Activated naive CD4-positive, alpha-beta T cell treated with Interleukin-2 at 50 U/mL for 16 hours (primary cell): ENCODE measurements around the gene FAM131A.

Experiments used
- DNase-seq: peaks from one replicate; pipeline ENCODE4 v3.0.0-alpha.2; 2020

The FAM131A gene

DNA sequence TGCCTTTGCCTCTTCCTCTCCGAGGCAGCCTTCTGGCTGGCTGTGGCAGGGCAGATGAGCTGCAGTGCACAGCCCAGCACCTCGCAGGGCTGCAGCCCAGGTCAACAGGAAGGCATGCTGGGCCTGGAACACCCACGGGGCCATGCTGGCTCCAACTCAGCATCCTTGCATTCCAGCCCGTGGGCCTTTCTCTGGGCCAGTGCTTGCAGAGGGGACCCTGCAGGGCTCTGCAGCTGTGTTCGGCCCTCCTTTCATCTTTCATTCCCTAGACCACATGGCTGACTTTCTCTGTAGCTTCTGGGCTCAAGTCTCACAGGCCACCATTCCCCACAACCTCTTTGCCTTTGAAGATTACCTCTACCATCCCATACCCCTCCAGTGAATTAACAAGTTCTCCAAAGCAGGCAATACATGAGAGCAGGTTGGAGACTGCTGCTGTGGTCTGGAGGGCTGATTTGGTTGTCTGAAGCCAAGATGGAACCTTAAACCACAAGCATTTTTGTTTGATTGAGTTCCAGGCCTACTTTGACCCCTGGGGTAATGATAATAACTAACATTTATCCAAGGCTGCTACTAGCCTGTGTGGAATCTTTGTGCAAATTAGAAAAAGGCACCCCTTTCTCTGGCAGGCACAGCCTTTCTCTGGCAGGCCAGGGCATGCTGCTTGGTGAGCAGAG is 5.9 kb downstream of the FAM131A start:
- no peak for DNase-seq

DNA sequence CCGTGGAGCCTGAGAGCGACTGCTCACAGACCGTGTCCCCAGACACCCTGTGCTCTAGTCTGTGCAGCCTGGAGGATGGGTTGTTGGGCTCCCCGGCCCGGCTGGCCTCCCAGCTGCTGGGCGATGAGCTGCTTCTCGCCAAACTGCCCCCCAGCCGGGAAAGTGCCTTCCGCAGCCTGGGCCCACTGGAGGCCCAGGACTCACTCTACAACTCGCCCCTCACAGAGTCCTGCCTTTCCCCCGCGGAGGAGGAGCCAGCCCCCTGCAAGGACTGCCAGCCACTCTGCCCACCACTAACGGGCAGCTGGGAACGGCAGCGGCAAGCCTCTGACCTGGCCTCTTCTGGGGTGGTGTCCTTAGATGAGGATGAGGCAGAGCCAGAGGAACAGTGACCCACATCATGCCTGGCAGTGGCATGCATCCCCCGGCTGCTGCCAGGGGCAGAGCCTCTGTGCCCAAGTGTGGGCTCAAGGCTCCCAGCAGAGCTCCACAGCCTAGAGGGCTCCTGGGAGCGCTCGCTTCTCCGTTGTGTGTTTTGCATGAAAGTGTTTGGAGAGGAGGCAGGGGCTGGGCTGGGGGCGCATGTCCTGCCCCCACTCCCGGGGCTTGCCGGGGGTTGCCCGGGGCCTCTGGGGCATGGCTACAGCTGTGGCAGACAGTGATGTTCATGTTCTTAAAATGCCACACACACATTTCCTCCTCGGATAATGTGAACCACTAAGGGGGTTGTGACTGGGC is 7.3 kb downstream of the FAM131A start:
- DNase-seq = no peak

DNA sequence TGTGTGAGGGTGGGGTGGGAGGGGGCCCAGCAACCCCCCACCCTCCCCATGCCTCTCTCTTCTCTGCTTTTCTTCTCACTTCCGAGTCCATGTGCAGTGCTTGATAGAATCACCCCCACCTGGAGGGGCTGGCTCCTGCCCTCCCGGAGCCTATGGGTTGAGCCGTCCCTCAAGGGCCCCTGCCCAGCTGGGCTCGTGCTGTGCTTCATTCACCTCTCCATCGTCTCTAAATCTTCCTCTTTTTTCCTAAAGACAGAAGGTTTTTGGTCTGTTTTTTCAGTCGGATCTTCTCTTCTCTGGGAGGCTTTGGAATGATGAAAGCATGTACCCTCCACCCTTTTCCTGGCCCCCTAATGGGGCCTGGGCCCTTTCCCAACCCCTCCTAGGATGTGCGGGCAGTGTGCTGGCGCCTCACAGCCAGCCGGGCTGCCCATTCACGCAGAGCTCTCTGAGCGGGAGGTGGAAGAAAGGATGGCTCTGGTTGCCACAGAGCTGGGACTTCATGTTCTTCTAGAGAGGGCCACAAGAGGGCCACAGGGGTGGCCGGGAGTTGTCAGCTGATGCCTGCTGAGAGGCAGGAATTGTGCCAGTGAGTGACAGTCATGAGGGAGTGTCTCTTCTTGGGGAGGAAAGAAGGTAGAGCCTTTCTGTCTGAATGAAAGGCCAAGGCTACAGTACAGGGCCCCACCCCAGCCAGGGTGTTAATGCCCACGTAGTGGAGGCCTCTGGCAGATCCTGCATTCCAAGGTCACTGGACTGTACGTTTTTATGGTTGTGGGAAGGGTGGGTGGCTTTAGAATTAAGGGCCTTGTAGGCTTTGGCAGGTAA is 8.1 kb downstream of the FAM131A start:
- DNase-seq = no peak

DNA sequence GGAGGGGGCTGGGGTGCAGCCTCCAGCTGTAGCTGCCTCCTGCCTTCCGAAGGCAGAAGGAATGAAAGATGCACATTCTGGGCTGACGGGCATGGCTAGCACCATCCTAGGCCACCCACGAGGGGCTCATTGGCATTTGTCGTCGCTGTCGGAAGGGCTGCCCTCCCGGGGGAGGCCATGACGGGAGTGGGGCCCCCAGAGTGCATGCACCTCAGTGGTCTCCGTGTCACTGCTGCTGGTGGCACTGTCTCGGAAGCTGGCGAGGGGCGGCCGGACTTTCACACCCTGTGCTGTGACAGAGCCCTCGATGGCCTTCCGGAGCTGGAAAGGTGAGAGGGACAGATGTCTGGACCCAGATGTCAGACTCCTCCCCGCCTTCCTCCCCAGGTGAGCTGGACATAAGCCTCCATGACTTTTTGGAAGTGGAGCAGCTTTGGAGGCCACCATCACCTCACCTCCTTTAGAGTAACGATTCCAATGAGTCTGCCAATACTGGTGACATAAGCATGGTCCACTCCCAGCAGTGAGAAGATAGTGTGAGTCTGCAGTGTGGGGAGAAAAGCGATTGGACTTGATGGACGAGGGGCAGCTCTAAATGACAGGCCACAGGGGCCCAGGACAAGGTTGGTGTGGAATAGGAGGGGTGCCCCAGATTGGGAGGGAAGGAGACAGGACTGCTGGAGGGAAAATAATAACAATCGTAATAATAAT is 9.2 kb downstream of the FAM131A start:
- no peak for DNase-seq

DNA sequence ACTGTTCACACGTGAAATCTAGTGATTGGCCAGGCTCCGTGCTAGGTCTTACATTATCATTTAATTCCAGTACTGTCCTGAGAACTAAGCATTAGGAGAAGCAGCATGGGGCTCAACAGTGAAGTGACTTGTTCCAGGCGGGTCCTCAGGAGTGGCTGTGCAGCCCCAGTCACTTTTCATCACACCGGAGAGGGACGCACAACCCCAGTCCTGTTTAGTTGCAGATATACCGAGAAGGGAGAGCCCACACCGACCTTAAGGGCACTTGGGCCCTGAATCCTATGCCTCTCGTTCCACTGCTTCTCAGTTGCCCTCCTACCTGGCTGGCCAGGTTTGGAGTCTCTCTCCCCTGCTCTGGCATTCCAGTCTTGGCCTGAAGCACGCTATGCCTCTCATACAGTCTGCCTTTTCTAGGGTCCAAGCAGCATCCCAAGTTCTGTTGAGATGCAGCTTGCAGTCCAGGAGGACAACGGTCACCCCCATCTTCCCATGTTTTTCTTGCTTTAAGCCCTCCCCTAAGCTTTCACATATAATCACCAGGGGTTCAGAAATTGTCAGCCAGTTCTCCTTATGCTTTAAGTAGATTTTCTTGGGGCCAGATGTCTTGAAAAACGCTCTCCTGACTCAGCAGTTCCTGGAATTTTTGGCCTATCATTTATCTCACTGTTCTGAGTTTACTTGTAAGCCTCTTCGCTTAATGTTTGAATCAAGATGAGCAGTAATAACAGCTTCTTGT is 10.1 kb downstream of the FAM131A start:
- no peak for DNase-seq

DNA sequence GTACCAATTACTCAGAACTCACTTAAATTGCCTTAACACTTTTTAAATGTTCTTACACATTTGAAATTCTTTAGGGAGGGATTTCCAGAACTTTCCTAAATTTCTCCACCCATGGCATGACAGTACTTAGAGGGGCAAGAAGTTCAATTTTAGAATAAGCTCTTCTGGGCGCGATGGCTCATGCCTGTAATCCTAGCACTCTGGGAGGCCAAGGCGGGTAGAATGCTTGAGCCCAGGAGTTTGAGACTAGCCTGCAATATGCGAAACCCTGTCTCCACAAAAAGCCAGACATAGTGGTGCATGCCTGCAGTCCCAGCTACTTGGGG is 10.6 kb downstream of the FAM131A start:
- DNase-seq = no peak

DNA sequence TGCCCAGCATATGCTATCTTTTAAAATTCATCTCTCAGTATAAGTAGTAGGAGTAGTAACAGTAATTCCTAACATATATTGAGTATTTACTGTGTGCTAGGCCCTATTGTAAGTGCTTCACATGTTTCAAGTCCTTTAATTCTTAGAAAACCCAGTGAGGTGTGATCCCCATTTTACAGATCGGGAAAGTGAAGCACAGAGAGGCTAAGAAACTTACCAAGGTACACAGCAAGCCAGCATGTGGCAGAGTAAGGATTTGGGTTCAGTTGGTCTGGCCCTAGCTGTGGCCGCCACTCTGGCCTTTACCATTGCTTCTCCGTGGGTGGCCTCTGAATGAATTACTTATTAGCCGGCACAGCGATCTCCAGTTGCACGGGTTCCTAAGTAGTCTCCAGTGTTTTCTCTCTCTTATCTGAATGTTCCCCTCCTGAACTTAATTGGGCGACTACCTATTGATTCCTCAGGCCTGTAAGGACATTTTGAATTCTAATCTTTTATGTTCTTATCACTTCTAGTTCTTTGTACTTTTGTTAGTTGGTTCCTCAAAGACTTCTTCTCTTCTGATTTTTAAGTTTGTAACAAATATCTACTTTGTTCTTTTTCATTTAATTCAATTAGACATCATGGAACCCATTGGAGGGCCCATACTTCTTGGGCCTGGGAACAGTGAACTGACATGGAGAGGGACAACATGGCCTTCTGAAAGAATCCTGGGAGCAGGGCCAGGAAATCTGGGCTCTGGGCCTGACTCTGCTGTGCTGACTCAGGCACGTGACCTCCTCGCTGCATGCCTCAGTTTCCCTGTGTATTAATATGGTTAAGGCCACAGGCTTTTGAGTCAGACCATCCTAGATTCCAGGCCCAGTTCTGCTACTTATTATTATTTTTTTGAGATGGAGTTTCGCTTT is 12.4 kb downstream of the FAM131A start:
- no peak for DNase-seq

DNA sequence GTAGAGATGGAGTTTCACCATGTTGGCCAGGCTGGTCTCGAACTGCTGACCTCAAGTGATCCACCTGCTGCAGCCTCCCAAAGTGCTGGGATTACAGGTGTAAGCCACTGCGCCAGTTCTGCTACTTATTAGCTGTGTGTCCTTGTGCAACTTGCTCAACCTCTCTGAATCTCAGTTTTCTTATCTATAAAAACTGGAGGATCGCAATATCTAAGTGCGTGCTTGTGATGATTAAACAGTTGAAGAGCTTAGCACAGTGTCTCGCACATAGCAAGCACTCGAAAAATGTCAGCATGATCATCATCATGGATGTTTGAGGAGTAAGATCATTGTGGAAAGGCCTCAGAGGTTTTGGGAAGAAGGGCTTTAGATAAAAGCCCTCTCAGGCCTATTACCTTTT is 13.2 kb downstream of the FAM131A start:
- DNase-seq = no peak

DNA sequence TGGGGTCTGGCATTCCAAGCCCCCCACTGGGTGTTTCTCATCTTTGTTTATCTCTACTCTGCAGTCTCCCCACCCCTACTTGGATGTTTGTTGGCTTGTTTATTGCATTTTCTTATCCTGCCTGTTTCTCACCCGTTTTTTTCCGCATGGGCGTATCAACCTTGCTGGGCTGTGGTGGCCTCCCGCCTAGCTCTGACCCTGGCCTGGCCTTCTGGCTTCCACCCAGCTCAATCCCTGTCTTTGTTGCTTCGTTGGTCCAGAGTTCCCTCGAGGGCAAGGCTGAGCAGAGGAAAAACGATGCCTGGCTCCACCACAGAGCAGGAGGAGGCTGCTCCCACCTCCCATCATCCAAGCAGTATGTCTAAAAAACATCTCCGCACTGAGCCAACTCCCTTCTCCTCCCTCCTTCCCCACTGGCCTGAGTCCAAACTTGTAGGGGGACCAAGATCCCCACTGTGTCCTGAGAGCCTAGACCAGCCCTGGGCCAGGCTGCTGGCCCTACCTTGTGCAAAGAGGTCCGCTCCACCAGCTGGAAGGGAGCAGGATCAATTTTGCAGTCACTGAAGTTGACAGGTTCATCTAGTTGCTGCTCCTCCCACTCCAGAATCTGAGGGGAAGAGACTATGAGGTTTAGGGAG is 14.2 kb downstream of the FAM131A start:
- no peak for DNase-seq

DNA sequence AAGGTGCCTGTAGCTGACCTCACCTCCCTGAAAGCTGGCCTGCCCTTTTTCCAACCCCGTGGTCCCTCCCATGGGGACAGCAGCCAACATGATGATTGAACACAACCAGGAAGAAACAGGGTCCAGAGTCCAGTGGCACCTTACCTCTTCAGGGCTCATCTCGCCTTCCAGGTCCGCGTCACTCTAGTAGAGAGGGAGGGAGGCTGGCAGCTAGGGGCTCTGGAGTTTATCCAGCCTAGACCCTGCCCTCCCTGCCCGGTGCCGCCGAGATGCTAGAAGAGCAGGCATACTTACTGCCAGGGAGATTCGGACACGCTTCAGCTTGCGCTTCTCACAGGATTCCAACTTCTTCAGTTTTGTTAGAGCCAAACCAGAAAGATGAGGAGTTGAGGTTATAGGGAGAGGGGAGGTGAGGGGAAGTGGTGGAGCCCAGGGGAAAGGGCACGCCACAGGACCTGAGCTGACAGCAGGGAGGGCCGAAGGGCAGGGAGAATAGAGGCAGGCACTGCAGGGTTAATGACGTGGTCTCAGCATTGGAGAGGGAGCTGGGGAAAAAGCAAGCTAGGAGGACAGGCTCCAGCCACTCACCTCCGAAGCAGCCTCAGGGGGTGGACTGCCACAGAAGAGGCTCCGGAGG is 14.9 kb downstream of the FAM131A start:
- DNase-seq = no peak

DNA sequence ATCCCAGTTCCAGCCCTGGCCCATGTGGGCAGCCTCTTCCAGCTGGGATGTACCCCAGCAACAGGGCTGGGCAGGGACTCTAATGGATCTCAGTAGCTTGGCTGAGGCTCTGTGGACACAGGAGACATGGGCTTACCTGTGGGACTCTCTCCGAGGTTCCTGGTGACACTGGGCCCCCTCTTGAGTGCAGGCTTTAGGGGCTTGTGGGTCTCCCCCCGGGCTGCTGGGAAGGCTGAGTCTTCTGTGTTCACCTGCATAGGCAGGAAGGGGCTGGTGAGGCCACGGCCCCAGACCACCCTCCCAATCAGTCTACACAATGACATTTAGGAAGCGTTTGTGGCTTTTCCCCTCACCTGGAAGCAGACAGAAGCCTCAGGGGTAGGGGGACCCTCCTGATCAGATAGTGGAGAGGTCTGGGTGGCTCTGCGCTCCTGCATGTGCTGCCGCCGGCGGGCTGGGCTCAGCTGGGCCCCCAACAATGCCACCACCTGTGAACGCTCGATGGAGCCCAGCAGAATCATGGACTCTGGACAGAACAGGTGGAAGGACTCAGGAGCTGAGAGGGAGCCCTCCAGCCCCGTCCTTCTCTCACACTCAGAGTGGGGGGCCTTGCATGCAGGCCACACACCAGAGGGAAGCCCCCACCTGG is 15.6 kb downstream of the FAM131A start:
- DNase-seq = no peak

DNA sequence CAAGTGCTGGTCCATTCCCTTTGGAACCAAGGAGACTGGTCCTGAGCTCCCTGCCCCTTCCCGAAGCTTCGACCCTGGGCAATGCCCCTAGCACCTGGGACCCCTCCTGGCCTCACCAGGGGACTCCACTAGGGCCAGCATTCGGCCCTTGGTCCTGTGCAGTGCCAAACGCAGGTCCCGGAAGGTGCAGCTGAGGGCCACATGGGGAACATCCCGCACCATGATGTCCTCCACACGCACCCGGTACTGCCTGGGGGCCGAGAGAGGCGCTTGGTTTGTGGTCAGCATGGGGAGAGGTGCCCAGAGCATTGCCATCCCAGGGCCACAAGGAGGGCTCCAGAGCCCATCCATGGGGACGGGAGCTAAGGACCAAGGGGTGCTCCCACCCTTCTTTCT is 16.1 kb downstream of the FAM131A start:
- no peak for DNase-seq

DNA sequence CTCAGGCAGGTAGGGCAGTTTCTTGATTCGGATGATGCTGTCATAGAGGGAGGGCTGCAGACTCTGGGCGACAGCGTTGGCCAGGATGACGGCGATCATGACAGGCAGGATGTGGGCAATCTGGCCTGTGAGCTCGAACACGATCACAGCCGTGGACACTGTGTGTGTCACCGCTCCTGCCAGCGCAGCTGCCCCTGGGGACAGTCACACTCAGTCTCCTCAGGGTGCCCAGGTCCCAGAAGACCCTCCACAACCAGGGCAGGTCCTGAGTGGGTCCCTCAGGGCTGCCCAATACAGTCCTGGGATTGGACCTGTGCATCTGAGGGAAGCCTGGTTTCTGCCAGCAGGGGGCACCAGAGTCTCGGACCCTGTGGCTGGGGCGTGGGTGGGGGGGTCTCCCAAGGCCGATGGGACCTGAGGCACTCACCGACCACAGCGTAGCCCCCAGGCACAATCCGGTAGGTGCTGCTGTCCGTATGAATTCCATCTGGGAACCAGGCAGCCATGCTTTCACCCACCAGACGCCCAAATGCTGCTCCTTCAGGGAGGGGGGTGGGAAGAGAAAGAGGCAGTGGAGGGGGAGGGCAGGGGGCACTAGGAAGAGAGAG is 16.8 kb downstream of the FAM131A start:
- peak; percentile 69 for DNase-seq

DNA sequence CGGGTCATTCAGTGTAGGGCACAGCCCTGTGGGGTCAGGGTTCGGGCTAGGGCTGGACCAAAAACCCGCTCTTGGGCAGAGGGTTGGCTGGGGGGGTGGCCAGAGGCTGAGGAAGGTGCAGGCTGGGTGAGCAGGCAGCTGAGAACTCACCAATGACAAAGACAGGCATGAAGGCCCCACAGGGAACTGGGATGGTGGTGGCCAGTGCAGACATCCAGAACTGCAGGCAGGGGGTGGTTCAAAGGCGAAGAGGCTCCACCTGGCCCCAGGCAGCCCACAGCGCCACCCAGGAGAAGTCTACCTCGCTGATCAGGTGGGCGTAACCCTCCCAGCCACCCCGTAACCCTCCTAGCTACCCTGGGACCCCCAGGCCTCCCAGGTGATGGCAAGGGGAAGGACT is 17.4 kb downstream of the FAM131A start:
- DNase-seq = no peak

DNA sequence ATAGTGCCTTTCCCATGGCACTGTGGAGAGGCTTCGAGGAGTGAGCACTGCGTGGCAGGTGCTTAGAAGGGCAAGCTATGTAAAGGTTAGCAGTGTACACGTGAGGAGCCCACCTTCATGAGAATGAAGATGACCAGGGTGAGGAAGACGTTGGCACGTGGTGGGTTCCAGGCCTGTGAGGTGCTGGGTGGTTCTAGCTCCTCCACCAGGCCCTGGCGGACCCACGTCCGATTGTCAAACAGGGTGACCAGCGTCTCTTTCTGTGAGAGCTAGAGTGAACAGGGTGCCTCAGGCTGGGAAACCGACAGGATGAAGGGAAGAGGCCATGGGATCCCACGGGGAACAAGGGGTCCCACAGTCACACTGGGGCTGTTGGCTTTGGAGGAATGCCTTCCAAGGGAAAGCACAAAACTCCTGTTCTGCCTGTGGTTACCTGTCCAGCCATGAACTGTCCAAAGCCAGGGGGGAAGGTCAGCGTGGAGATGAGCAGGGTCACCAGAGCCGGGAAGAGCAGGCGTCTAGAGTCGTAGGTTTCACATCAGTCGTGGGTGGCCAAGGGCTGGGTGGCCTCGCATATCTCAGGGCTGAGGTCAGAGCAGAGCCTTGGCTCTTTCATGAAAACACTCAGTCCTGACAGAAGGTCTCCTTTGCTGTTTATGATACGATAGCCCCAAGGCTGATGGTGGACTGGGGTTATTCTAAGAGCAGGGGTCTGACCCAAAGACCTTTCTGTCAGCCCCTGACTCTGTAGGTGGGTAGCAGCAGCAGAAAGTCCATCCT is 18.1 kb downstream of the FAM131A start:
- DNase-seq = no peak

DNA sequence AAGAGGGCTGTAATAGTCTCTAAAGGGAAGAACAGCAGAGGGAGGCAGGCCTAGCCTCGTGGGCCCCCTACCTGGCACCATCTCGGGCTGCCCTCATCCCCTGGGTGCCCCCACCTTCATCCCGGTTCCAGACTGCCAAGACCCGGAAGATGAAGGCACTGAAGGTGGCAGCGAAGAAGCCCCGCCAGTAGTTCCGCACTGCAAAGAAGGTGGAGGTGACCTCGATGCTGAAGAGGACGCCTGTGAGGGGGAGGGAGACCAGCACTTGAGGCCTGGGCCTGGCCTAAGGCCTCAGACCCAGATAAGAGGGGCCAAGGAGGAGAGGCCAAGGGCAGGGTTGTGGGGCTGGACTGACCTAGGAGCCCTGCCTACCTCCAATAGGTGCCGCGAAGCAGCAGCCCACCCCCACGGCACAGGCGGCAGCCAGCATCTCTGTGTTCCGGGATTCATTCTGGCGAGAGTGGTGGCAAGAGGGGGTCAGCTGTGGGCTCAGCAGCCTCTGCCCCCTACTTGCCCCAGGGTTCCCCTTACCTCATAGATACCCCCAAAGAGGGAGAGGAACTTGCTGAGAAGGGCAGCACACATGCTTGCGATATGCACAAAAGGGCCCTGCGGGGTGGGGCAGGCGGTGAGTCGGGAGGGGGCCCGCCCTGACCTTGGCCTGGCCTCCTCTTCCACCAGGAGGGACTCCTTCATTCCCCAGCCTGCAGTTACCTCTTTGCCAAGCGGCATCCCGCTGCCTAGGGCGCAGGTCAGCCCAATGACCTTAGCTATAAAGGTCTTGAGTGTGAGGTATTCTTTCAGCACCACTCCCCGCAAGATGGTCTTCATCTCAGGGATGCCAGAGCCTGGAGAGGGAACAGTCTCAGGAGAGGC is 20.1 kb downstream of the FAM131A start:
- no peak for DNase-seq

DNA sequence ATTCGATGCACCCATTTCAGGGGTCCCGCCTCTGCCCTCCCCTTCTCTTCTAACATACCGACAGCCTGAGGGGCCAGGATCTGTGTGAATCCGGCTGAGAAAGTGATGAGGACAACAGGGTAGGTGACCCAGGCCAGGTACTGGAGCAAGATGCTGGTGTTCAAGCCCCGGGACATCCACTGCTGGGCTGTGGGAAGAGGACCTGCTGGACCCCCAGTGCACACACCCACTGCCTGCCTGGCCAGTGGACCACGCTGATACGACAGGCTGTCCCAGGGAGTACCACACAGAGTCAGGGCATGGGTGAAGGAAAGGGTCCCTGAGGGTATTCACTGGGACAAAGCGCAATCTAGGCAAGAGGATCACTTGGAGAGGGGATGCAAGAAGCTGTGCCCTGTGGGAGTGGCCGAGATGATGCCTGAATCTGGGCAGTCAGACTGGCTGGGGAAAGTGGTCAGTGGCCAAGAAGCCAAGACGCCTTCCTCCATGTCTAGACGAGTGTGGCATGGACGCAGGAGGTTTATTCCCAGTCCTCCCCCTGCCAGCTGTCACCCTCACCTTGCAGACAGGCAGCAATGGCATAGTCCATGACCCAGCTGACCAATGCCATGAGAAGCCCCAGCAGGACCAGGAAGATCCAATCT is 20.8 kb downstream of the FAM131A start:
- DNase-seq = no peak
